ENCODE data around the gene PAN2. TPM values are rescaled to one million over a fixed set of nuclear protein-coding genes. Genes with fewer than 3 reads are reported as not detected.
A peak's percentile ranks its signal among the peaks of the same experiment; 100 is the strongest.

The PAN2 gene
- total RNA-seq, 4 donors from 2014 or later: 95.7 to 148 (median 134) TPM

DNA sequence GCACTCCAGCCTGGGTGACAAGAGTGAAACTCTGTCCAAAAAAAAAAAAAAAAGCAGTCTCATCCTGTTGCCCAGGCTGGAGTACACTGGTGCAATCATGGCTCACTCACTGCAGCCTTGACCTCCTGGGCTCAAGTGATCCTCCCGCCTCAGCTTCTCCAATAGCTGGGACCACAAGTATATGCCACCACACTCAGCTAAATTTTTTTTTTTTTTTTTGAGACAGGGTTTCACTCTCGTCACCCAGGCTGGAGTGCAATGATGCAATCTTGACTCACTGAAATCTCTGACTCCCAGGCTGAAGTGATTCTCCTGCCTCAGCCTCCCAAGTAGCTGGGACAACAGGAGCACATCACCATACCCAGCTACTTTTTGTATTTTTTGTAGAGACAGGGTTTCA lies 12.8 kb downstream of the PAN2 start:
- TF ChIP-seq CTCF (IDR thresholded peaks at IDR 0.05) (no peak), POLR2A (IDR thresholded peaks at IDR 0.05) (no peak)
- no peak overlapping the region for H3K27ac ChIP-seq
- no peaks in the 10 kb centered on the region for H3K27me3 ChIP-seq
- H3K36me3 ChIP-seq: peaks cover 58 to 67% of the 10 kb centered on the region in 2 donors
- DNase-seq: no peak
- WGBS, 2 donors: 81 to 100% methylated on average over 2 of the region's 2 CpGs
- intact Hi-C loops (cut with DNase I): no loop called here
- no peak overlapping the region for H3K4me3 ChIP-seq (replicated peaks in 1 of 3)
- H3K4me1 ChIP-seq: peaks cover 0 to 5% of the 10 kb centered on the region in 2 donors
- no peaks in the 10 kb centered on the region for H3K9me3 ChIP-seq

DNA sequence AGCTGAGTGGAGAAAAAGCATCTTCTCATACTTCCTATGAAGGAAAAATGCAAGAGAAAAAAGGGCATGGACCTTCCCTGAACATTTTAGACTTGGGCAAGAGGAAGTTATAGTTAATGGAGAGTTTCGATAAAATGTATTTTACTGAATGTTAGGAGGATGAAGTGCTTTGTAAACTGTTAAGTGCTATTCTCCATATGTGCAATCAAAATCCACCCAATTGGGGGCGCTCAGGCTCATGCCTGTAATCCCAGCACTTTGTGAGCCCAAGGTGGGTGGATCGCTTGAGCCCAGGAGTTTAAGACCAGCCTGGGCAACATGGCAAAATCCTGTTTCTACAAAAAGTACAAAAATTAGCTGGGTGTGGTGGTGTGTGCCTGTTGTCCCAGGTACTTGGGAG lies 16.1 kb downstream of the PAN2 start:
- intact Hi-C loops (cut with DNase I): loop anchor here (5.0 kb wide), 1 partner anchor 35 kb away; no protein-coding TSS in a partner anchor
- no peak for TF ChIP-seq POLR2A (IDR thresholded peaks at IDR 0.05)
- TF ChIP-seq CTCF (IDR thresholded peaks at IDR 0.05): no peak
- no peak for DNase-seq
- Histone ChIP-seq H3K27me3 (no peaks in the 10 kb centered on the region), H3K9me3 (no peaks in the 10 kb centered on the region), H3K4me1 (peaks cover 9 to 17% of the 10 kb centered on the region in 2 donors), H3K36me3 (peaks cover 25 to 39% of the 10 kb centered on the region in 2 donors), H3K4me3 (replicated peaks in 1 of 3) (no peak overlapping the region), H3K27ac (no peak overlapping the region)
- 94 to 100% methylated on average over 3 of the region's 3 CpGs for WGBS, 2 donors

DNA sequence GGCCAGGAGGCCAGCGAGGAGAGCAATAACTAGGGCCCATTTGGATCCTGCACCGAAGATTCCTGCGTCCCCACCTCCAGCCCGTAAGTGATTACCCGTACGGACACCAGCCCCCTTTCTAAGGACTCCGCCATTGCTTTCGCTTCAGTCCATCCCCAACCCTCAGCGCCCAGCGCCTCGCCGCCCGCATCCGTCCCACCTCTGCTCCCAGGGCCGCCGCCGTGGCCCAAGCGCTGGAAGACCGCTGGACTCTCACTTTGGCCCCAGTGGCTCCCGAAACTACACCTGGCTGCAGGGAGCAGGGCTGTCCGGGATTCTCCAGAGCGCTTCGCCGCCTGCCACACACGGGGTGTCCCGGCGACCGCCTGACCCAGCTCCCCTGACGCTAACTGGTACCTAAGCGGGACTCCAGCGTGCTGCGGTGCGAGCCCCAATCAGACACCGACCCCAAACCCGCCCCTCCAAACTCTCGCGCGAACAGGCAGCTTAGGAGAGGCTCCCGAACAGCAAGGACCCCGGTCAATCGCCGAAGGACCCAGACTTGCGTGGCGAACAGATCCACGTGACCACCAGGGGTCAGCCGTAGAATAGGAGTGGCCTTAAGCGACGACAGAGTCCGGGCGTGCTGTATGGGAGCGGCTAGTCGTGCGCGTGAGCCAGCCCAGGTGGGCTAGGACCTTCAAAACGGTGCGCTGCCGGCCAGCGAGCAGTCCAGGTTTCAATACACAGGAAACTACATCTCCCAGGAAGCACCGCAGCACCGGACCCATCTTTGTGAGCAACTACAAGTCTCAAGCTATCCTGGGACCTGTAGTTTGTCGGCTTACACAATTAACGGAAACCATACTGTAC lies 18.0 kb downstream of the PAN2 start, which contains the start of gene CNPY2:
CNPY2 (minus strand) TSS at position 367 of the 852 bp plus-strand sequence. CDS start 771 bp downstream, outside the sequence.
- TF ChIP-seq CTCF (IDR thresholded peaks at IDR 0.05): peak in 3 of 6 experiments; percentile 3 to 27 (median 16)
- TF ChIP-seq POLR2A (IDR thresholded peaks at IDR 0.05): peak in 1 of 2 donors; percentile 82
- Histone ChIP-seq H3K4me3 (replicated peaks in 1 of 3) (peak within 1 kb of the TSS; percentile 51 to 94 (median 86)), H3K27ac (peak within 1 kb of the TSS; percentile 84 to 89 (median 85)), H3K4me1 (peaks cover 9 to 17% of the 10 kb centered on the region in 2 donors), H3K9me3 (no peaks in the 10 kb centered on the region), H3K27me3 (no peaks in the 10 kb centered on the region), H3K36me3 (peaks cover 15 to 28% of the 10 kb centered on the region in 2 donors)
- intact Hi-C loops (cut with DNase I): loop anchor here (5.0 kb wide), 1 partner anchor 36 kb away; no protein-coding TSS in a partner anchor
- WGBS, 2 donors: 1% methylated on average over 17 of the region's 62 CpGs
- peak; percentile 98 for DNase-seq

DNA sequence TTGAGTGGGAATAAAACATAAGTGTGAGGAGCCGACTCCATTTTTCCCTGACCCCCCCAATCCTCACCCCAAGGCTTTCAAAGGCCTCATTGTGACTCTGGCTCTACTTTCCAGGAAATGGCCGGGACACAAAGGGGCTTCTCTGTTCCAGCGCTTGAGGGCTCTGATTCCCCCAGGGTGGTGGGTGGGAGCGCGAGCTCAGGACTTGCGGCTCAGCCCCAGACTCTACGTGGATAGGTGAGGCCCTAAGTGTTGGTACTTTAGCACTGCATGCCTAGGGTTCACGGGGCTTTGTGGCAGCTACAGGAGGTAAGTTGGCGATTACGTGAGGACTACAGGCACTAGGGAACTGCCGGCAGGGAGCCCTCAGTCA lies 18.6 kb downstream of the PAN2 start:
- intact Hi-C loops (cut with DNase I): loop anchor here (5.0 kb wide), 1 partner anchor 37 kb away; no protein-coding TSS in a partner anchor
- Histone ChIP-seq H3K9me3 (no peaks in the 10 kb centered on the region), H3K4me1 (peaks cover 9 to 17% of the 10 kb centered on the region in 2 donors), H3K27me3 (no peaks in the 10 kb centered on the region), H3K4me3 (replicated peaks in 1 of 3) (peak overlapping the region; percentile 51 to 94 (median 86)), H3K27ac (peak overlapping the region; percentile 84 to 89 (median 85)), H3K36me3 (peaks cover 17 to 29% of the 10 kb centered on the region in 2 donors)
- TF ChIP-seq POLR2A (IDR thresholded peaks at IDR 0.05) (no peak), CTCF (IDR thresholded peaks at IDR 0.05) (no peak)
- 0 to 2% methylated on average over 5 to 7 of the region's 11 CpGs for WGBS, 2 donors
- DNase-seq: no peak

DNA sequence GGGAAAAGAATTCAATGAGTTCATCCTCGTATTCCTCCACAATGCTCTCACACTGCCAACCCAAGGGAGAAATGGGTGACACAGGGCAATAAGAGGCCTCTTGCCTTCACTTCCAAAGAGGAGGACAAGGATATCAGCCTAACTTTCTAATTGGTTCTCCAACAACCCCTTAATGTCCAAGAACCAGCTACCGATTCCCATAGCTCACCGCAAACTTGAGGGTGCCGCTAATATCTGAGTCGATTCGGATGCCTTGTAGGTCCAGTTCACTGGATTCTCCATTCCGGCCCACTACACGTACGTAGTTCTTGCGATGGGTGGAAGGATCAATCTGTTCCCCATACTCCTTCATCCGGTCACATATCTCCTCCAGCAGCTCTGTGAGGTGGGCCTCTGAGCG lies 22.8 kb downstream of the PAN2 start:
- Histone ChIP-seq H3K4me3 (replicated peaks in 1 of 3) (no peak overlapping the region), H3K27ac (no peak overlapping the region), H3K4me1 (peaks cover 9 to 11% of the 10 kb centered on the region in 2 donors), H3K36me3 (peaks cover 15% of the 10 kb centered on the region in 2 donors), H3K9me3 (no peaks in the 10 kb centered on the region), H3K27me3 (no peaks in the 10 kb centered on the region)
- 92 to 97% methylated on average over 12 of the region's 12 CpGs for WGBS, 2 donors
- TF ChIP-seq CTCF (IDR thresholded peaks at IDR 0.05) (no peak), POLR2A (IDR thresholded peaks at IDR 0.05) (no peak)
- intact Hi-C loops (cut with DNase I): no loop called here
- DNase-seq: no peak

Data from thyroid gland (tissue), 4 donors.